Activated naive CD8-positive, alpha-beta T cell treated with anti-CD3 and anti-CD28 coated beads, Interleukin-2, amount 10 ng/mL, durations not matched to agents 7 days and 5 days (primary cell): Measurements from ENCODE around the gene GADD45B. TPM values are rescaled to one million over a fixed set of nuclear protein-coding genes. Genes with fewer than 3 reads are reported as not detected.
A peak's percentile ranks its signal among the peaks of the same experiment; 100 is the strongest.

ENCODE experiments used
- ATAC-seq: fragments of 150-1000 bp; cut with Tn5 transposase; one replicate; pipeline ENCODE4 v1.10.0; 2021; ENCODE audit warnings: low read depth, moderate library complexity
- POLR2A ChIA-PET: fragments of 350-600 bp; sonication (Branson Sonifier 250); formaldehyde crosslinking; loops from one replicate; lab custom pipeline; 2021; ENCODE audit warnings: antibody characterized with exemption; lab: Charles Lee
- DNase-seq: peaks from one replicate; pipeline ENCODE4 v3.0.0; 2021
- H3K27ac Mint-ChIP-seq: one replicate; pipeline ENCODE4 v1.8.0; 2022; ENCODE audit warnings: mild to moderate bottlenecking, mixed read lengths
- H3K27me3 Mint-ChIP-seq: one replicate; pipeline ENCODE4 v1.8.0; 2022; ENCODE audit warnings: mild to moderate bottlenecking, moderate library complexity, mixed read lengths
- H3K36me3 Mint-ChIP-seq: one replicate; pipeline ENCODE4 v1.8.0; 2021; ENCODE audit warnings: mild to moderate bottlenecking, mixed read lengths
- H3K4me1 Mint-ChIP-seq: one replicate; pipeline ENCODE4 v1.8.0; 2021; ENCODE audit warnings: mixed read lengths
- H3K4me3 Mint-ChIP-seq: one replicate; pipeline ENCODE4 v1.8.0; 2022; ENCODE audit warnings: mild to moderate bottlenecking, moderate library complexity, mixed read lengths
- H3K9me3 Mint-ChIP-seq: one replicate; pipeline ENCODE4 v1.8.0; 2021; ENCODE audit warnings: mixed read lengths
- total RNA-seq, 2 experiments: library from RNA; stranded (reverse); gene quantifications; one replicate each; pipeline ENCODE4 v1.2.3, GENCODE V29; 2021

Gene GADD45B
- total RNA-seq, 2 experiments from 2014 or later, result 83.1 to 85.4 TPM

GRCh38 chr19:2478756-2479555 lies 3.0 kb downstream of the GADD45B start:
- DNase-seq (peak; percentile 72), ATAC-seq (peak; percentile 29)
- peak overlapping the region; percentile 87 for H3K27ac Mint-ChIP-seq
- no peaks in the 10 kb centered on the region for H3K27me3 Mint-ChIP-seq
- peaks cover 12% of the 10 kb centered on the region for H3K9me3 Mint-ChIP-seq
- H3K36me3 Mint-ChIP-seq, result peaks cover 23% of the 10 kb centered on the region
- peak overlapping the region; percentile 94 for H3K4me3 Mint-ChIP-seq
- POLR2A ChIA-PET, result interaction anchor here (0.7 to 5.7 kb wide), 16 partner anchors 9 to 158 kb away, joined by 3 to 207 read pairs (median 68); no protein-coding TSS in a partner anchor
- peaks cover 10% of the 10 kb centered on the region for H3K4me1 Mint-ChIP-seq

GRCh38 chr19:2479556-2480194 lies 3.7 kb downstream of the GADD45B start:
- POLR2A ChIA-PET, result interaction anchor here (1.3 to 5.7 kb wide), 5 partner anchors 19 to 139 kb away, joined by 3 to 203 read pairs (median 75); no protein-coding TSS in a partner anchor
- H3K9me3 Mint-ChIP-seq, result peaks cover 13% of the 10 kb centered on the region
- DNase-seq, result no peak
- peak overlapping the region; percentile 79 for H3K27ac Mint-ChIP-seq
- H3K4me3 Mint-ChIP-seq, result peak overlapping the region; percentile 94
- no peaks in the 10 kb centered on the region for H3K27me3 Mint-ChIP-seq
- no peak for ATAC-seq
- peaks cover 23% of the 10 kb centered on the region for H3K36me3 Mint-ChIP-seq
- peaks cover 10% of the 10 kb centered on the region for H3K4me1 Mint-ChIP-seq

GRCh38 chr19:2481466-2481865 lies 5.5 kb downstream of the GADD45B start:
- POLR2A ChIA-PET, result interaction anchor here (1.5 kb wide), 1 partner anchor 13 kb away, joined by 3 read pairs; no protein-coding TSS in a partner anchor
- H3K9me3 Mint-ChIP-seq, result peaks cover 14% of the 10 kb centered on the region
- no peak overlapping the region for H3K27ac Mint-ChIP-seq
- peaks cover 8% of the 10 kb centered on the region for H3K4me1 Mint-ChIP-seq
- DNase-seq, result no peak
- no peaks in the 10 kb centered on the region for H3K27me3 Mint-ChIP-seq
- no peak overlapping the region for H3K4me3 Mint-ChIP-seq
- no peak for ATAC-seq
- H3K36me3 Mint-ChIP-seq, result peaks cover 23% of the 10 kb centered on the region

GRCh38 chr19:2482354-2483038 lies 6.6 kb downstream of the GADD45B start:
- no peak overlapping the region for H3K4me3 Mint-ChIP-seq
- no peaks in the 10 kb centered on the region for H3K27me3 Mint-ChIP-seq
- no peak for DNase-seq
- no peak for ATAC-seq
- H3K36me3 Mint-ChIP-seq, result peaks cover 13% of the 10 kb centered on the region
- no peak overlapping the region for H3K27ac Mint-ChIP-seq
- POLR2A ChIA-PET, result interaction anchor here (0.6 to 1.5 kb wide), 2 partner anchors 12 to 79 kb away, joined by 3 to 5 read pairs; no protein-coding TSS in a partner anchor
- H3K4me1 Mint-ChIP-seq, result peaks cover 6% of the 10 kb centered on the region
- H3K9me3 Mint-ChIP-seq, result peaks cover 14% of the 10 kb centered on the region

- no peak for DNase-seq
- Mint-ChIP-seq H3K9me3 (peaks cover 14% of the 10 kb centered on the region), H3K27me3 (peaks cover 5% of the 10 kb centered on the region), H3K4me1 (peaks cover 5% of the 10 kb centered on the region), H3K27ac (no peak overlapping the region), H3K36me3 (peaks cover 8% of the 10 kb centered on the region), H3K4me3 (no peak overlapping the region)
- POLR2A ChIA-PET, result no interaction called here
- ATAC-seq, result no peak
Measured at GRCh38 chr19:2483084-2483483, 7.2 kb downstream of the GADD45B start.

DNA sequence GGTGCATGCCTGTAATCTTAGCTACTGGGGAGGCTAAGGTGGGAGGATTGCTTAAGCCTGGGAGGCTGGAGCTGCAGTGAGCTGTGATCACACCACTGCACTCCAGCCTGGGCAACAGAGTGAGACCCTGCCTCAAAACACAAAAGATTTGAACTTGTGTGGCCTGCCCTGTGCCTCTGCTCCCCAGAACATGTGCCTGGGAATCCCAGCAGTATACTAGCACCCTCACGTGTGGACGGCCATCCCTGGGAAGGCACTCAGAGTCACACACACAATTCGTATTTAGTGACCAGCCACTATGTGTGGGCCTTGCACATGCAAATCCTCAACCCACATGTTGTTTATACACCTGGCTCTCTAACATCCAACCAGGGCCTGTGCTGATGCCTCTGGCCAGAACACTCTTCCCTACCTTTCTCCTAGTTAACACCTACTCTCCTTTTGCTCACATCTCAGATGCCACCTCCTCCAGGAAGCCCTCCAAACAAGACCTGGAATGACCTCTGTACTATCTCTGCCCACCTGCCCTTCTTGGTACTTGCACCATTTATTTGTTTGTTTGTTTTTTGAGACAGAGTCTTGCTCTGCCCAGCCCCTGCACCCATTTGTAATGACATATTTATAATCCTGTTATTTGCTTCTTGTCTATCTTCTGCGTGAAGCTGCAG lies 7.7 kb downstream of the GADD45B start:
- H3K27me3 Mint-ChIP-seq, result peaks cover 8% of the 10 kb centered on the region
- no peak for DNase-seq
- no peak for ATAC-seq
- H3K9me3 Mint-ChIP-seq, result peaks cover 14% of the 10 kb centered on the region
- POLR2A ChIA-PET, result interaction anchor here (0.9 to 1.5 kb wide), 2 partner anchors 8 to 20 kb away, joined by 3 to 4 read pairs; partner anchors contain the start of gene GADD45B
- peaks cover 2% of the 10 kb centered on the region for H3K36me3 Mint-ChIP-seq
- peaks cover 5% of the 10 kb centered on the region for H3K4me1 Mint-ChIP-seq
- H3K27ac Mint-ChIP-seq, result no peak overlapping the region
- H3K4me3 Mint-ChIP-seq, result no peak overlapping the region

DNA sequence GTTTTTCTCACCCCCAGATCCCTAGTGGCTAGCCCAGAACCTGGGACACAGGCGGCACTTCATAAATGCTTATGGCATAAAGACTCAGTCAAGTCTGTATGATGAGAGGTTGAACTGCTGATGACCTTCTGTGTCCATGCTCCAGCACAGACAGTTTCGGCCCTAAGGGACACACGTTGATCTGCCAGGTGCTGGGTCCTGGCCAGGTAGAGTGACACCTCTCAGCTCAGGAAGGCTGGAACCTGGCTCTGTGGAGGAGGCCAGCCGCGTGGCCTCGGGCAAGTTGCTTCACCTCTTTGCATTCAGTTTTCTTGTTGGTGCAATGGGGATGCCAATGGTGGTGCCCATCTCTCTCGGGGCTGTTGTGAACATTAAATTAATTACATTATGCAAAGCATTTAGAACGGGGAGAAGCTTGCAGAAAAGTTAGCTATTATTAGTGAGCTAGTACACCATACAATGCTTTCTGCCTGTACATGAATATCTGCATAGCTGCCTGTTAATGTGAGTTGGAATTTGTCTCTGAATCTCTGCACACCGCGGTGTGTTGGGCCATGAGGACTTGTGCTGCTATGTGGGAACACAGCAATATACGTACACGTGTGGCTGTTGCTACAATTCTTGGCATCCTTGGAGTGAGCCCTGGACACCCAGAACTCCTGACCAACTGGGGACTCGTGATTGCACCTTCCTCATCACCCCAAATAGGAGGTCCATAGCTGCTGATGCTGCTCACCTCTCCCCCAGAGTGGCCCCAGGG lies 8.4 kb downstream of the GADD45B start:
- POLR2A ChIA-PET, result interaction anchor here (0.9 to 1.5 kb wide), 2 partner anchors 8 to 19 kb away, joined by 3 to 4 read pairs; partner anchors contain the start of gene GADD45B
- no peak overlapping the region for H3K4me3 Mint-ChIP-seq
- peaks cover 14% of the 10 kb centered on the region for H3K9me3 Mint-ChIP-seq
- H3K27me3 Mint-ChIP-seq, result peaks cover 11% of the 10 kb centered on the region
- peaks cover 2% of the 10 kb centered on the region for H3K36me3 Mint-ChIP-seq
- H3K4me1 Mint-ChIP-seq, result peaks cover 4% of the 10 kb centered on the region
- no peak overlapping the region for H3K27ac Mint-ChIP-seq
- DNase-seq (no peak), ATAC-seq (no peak)

GRCh38 chr19:2485428-2485827 lies 9.5 kb downstream of the GADD45B start:
- H3K27ac Mint-ChIP-seq, result no peak overlapping the region
- peaks cover 2% of the 10 kb centered on the region for H3K36me3 Mint-ChIP-seq
- ATAC-seq, result no peak
- no peak overlapping the region for H3K4me3 Mint-ChIP-seq
- peaks cover 9% of the 10 kb centered on the region for H3K4me1 Mint-ChIP-seq
- DNase-seq, result no peak
- POLR2A ChIA-PET, result interaction anchor here (1.5 kb wide), 1 partner anchor 9 kb away, joined by 4 read pairs; the partner anchor contains the start of gene GADD45B
- peaks cover 22% of the 10 kb centered on the region for H3K27me3 Mint-ChIP-seq
- peaks cover 14% of the 10 kb centered on the region for H3K9me3 Mint-ChIP-seq

DNA sequence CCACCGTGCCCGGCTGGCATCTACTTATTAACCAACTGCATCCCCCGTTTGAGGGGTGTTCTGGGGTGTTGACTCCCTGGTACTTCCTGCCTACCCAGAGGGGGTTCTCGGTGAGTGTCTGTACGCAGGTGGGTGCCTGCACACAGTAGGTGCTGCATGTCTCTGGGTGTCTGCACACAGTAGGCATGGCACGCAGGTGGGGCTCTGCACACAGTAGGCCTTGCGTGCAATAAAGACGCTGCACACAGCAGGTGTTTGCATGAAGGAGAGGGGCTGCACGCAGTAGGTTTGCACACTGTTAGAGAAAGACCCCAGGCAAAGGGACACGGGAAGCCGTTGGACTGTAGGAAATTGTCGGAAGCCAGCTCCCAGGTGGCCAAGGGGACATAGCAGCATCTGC lies 11.2 kb downstream of the GADD45B start:
- H3K36me3 Mint-ChIP-seq, result no peaks in the 10 kb centered on the region
- POLR2A ChIA-PET, result interaction anchor here (1.2 kb wide), 1 partner anchor 10 kb away, joined by 3 read pairs; no protein-coding TSS in a partner anchor
- peaks cover 15% of the 10 kb centered on the region for H3K4me1 Mint-ChIP-seq
- H3K4me3 Mint-ChIP-seq, result no peak overlapping the region
- H3K27ac Mint-ChIP-seq, result no peak overlapping the region
- H3K9me3 Mint-ChIP-seq, result peaks cover 14% of the 10 kb centered on the region
- DNase-seq, result no peak
- H3K27me3 Mint-ChIP-seq, result peaks cover 36% of the 10 kb centered on the region
- ATAC-seq, result no peak

GRCh38 chr19:2487842-2488241 lies 11.9 kb downstream of the GADD45B start:
- no peak for ATAC-seq

GRCh38 chr19:2488405-2488941 lies 12.5 kb downstream of the GADD45B start:
- Mint-ChIP-seq H3K27me3 (peaks cover 44% of the 10 kb centered on the region), H3K9me3 (peaks cover 6% of the 10 kb centered on the region), H3K36me3 (no peaks in the 10 kb centered on the region), H3K27ac (no peak overlapping the region), H3K4me1 (peaks cover 19% of the 10 kb centered on the region), H3K4me3 (peak overlapping the region; percentile 35)
- ATAC-seq (no peak), DNase-seq (no peak)
- POLR2A ChIA-PET, result interaction anchor here (0.8 to 2.3 kb wide), 3 partner anchors 9 to 73 kb away, joined by 3 to 13 read pairs (median 3); partner anchors contain the start of gene GADD45B

More at GRCh38 chr19:2487842-2488241, 11.9 kb downstream of the GADD45B start:
- Mint-ChIP-seq H3K4me1 (peaks cover 19% of the 10 kb centered on the region), H3K36me3 (no peaks in the 10 kb centered on the region), H3K27ac (no peak overlapping the region), H3K27me3 (peaks cover 42% of the 10 kb centered on the region), H3K4me3 (no peak overlapping the region), H3K9me3 (peaks cover 9% of the 10 kb centered on the region)
- DNase-seq, result no peak
- POLR2A ChIA-PET, result interaction anchor here (0.9 to 1.2 kb wide), 2 partner anchors 9 to 11 kb away, joined by 3 read pairs; no protein-coding TSS in a partner anchor
